K562 (cell line): ENCODE measurements around the gene ANKRD33. TPM values are rescaled to one million over a fixed set of nuclear protein-coding genes. Genes with fewer than 3 reads are reported as not detected.

Experiments
- ARID1B ChIP-seq: fragments of 450-650 bp; IDR thresholded peaks from 2 replicates; pipeline ENCODE4 v1.6.1; 2016; ENCODE audit warnings: antibody characterized with exemption, mild to moderate bottlenecking, inconsistent platforms
- ASH1L ChIP-seq: fragments of 450-650 bp; IDR thresholded peaks from 2 replicates; pipeline ENCODE4 v1.6.1; 2018; ENCODE audit warnings: borderline replicate concordance, mild to moderate bottlenecking, low read depth; ENCODE audit not compliant: partially characterized antibody
- BACH1 ChIP-seq: fragments of 200-800 bp; sonication (Bioruptor generic); IDR thresholded peaks from 2 replicates; pipeline ENCODE4 v1.6.1; 2016; ENCODE audit warnings: missing genetic modification characterization, missing compliant biosample characterization
- BCL6 ChIP-seq: fragments of 250-450 bp; sonication (Bioruptor Pico); IDR thresholded peaks from 2 replicates; pipeline ENCODE4 v1.4.0; 2020
- BRD4 ChIP-seq: fragments of 200-600 bp; sonication (generic); IDR thresholded peaks from 2 replicates; pipeline ENCODE4 v1.6.1; 2017; ENCODE audit warnings: inconsistent platforms
- CEBPG ChIP-seq, 3 experiments: fragments of 200-800 bp in 1 of 3; sonication (Bioruptor generic) in 1 of 3; sonication (generic) in 1 of 3; formaldehyde crosslinking in 1 of 3; IDR thresholded peaks in 2 of 3; conservative IDR thresholded peaks in 1 of 3; 2 replicates each; pipeline versions ENCODE4 v1.6.1 to v1.8.0; 2016 to 2022; ENCODE audit warnings: missing compliant biosample characterization in 2 of 3, missing genetic modification characterization in 2 of 3, mild to moderate bottlenecking in 1 of 3, missing genetic modification reagents in 1 of 3
- CTCF ChIP-seq, 3 experiments: IDR thresholded peaks in 2 of 3; conservative IDR thresholded peaks in 1 of 3; 2 replicates each; pipeline ENCODE4 v1.5.1; 2011 to 2012; ENCODE audit warnings: low read length in 3 of 3, mild to moderate bottlenecking in 3 of 3, control low read depth in 2 of 3, improper control_type of control experiment in 1 of 3, inconsistent platforms in 1 of 3, low read depth in 1 of 3, mixed read lengths in 1 of 3, moderate library complexity in 1 of 3; ENCODE audit not compliant: insufficient read depth in 2 of 3
- DMBX1 ChIP-seq: fragments of 250-450 bp; sonication (Bioruptor Pico); IDR thresholded peaks from 2 replicates; pipeline ENCODE4 v1.8.0; 2022; ENCODE audit warnings: inconsistent platforms, mild to moderate bottlenecking, moderate library complexity, borderline replicate concordance
- HDAC1 ChIP-seq, 2 experiments: fragments of 450-650 bp; IDR thresholded peaks; 2 replicates each; pipeline ENCODE4 v1.6.1; 2016 to 2017; ENCODE audit warnings: inconsistent platforms in 1 of 2, mild to moderate bottlenecking in 1 of 2, moderate library complexity in 1 of 2
- HIVEP1 ChIP-seq: fragments of 250-450 bp; sonication (Bioruptor Pico); IDR thresholded peaks from 2 replicates; pipeline ENCODE4 v1.4.0; 2020; ENCODE audit warnings: mild to moderate bottlenecking
- MEF2A ChIP-seq: IDR thresholded peaks from 2 replicates; pipeline ENCODE4 v1.6.1; 2011; ENCODE audit warnings: low read depth, mild to moderate bottlenecking, low read length, moderate library complexity; ENCODE audit not compliant: control insufficient read depth
- MTA1 ChIP-seq: fragments of 450-650 bp; IDR thresholded peaks from 2 replicates; pipeline ENCODE4 v1.6.1; 2017; ENCODE audit warnings: borderline replicate concordance
- MTF1 ChIP-seq: fragments of 250-450 bp; sonication (Bioruptor Pico); IDR thresholded peaks from 2 replicates; pipeline ENCODE4 v1.9.0; 2021; ENCODE audit warnings: moderate library complexity, mild to moderate bottlenecking, inconsistent platforms, borderline replicate concordance
- NR2C2 ChIP-seq, 2 experiments: fragments of 200-800 bp in 1 of 2; sonication (Bioruptor generic) in 1 of 2; sonication (generic) in 1 of 2; formaldehyde crosslinking in 1 of 2; IDR thresholded peaks; 2 replicates each; pipeline versions ENCODE4 v1.6.1 to v1.8.0; 2016 to 2022; ENCODE audit warnings: mild to moderate bottlenecking in 1 of 2, missing compliant biosample characterization in 1 of 2, missing genetic modification characterization in 1 of 2, missing genetic modification reagents in 1 of 2
- PKNOX1 ChIP-seq: fragments of 450-650 bp; IDR thresholded peaks from 2 replicates; pipeline ENCODE4 v1.6.1; 2016
- PURB ChIP-seq: sonication (generic); formaldehyde crosslinking; IDR thresholded peaks from 2 replicates; pipeline ENCODE4 v1.9.0; 2021; ENCODE audit warnings: low read depth, mild to moderate bottlenecking, missing genetic modification reagents
- RBM34 ChIP-seq: fragments of 200-400 bp; formaldehyde crosslinking; IDR thresholded peaks from 2 replicates; pipeline ENCODE4 v1.6.1; 2018; ENCODE audit warnings: low read length, borderline replicate concordance; ENCODE audit not compliant: insufficient read depth
- RBM39 ChIP-seq: fragments of 200-400 bp; formaldehyde crosslinking; optimal IDR thresholded peaks from 2 replicates; pipeline ENCODE3; 2018; ENCODE audit warnings: low read depth, low read length
- SMARCA4 ChIP-seq: fragments of 450-650 bp; IDR thresholded peaks from 2 replicates; pipeline ENCODE4 v1.6.1; 2016
- SMARCA5 ChIP-seq: fragments of 450-650 bp; IDR thresholded peaks from 2 replicates; pipeline ENCODE4 v1.6.1; 2016
- STAT6 ChIP-seq: sonication (generic); formaldehyde crosslinking; IDR thresholded peaks from 2 replicates; pipeline ENCODE4 v1.8.1; 2023; ENCODE audit warnings: mild to moderate bottlenecking, missing genetic modification reagents
- ZNF239 ChIP-seq: fragments of 250-450 bp; sonication (Bioruptor Pico); IDR thresholded peaks from 2 replicates; pipeline ENCODE4 v1.4.0; 2020; ENCODE audit warnings: mild to moderate bottlenecking
- ZNF3 ChIP-seq: fragments of 250-450 bp; sonication (Bioruptor Pico); IDR thresholded peaks from 2 replicates; pipeline ENCODE4 v1.5.0; 2021; ENCODE audit warnings: mild to moderate bottlenecking, moderate library complexity
- ZNF408 ChIP-seq: fragments of 250-450 bp; sonication (Bioruptor Pico); IDR thresholded peaks from 2 replicates; pipeline ENCODE4 v1.4.0; 2020; ENCODE audit warnings: low read depth, mild to moderate bottlenecking, moderate library complexity
- ZNF695 ChIP-seq: fragments of 450-650 bp; formaldehyde crosslinking; IDR thresholded peaks from 2 replicates; pipeline ENCODE4 v1.4.0; 2020; ENCODE audit warnings: mild to moderate bottlenecking, moderate library complexity
- polyA plus RNA-seq, 8 experiments: library from polyadenylated mRNA; depleted of rRNA in 4 of 8; stranded (reverse) in 5 of 8; unstranded in 3 of 8; fragments of >200 nt; fragmentation: Nextera tagmentation in 2 of 8; fragmentation: Illumina TruSeq in 1 of 8; extraction: Ambion mirVana in 2 of 8; extraction: Trizol in 1 of 8; gene quantifications; 2 replicates each; pipeline versions ENCODE4 v1.2.1 to v1.2.3, GENCODE V29; 2011 to 2014; ENCODE audit warnings: inconsistent platforms in 1 of 8, missing spikeins in 1 of 8
- total RNA-seq, 7 experiments: library from RNA; depleted of rRNA in 6 of 7; stranded (reverse); fragments of >200 nt in 6 of 7; fragmentation: Illumina TruSeq in 2 of 7; extraction: Trizol in 2 of 7; gene quantifications; 2 replicates each; pipeline versions ENCODE4 v1.2.1 to v1.2.3, GENCODE V29; 2011 to 2021; ENCODE audit warnings: low replicate concordance in 1 of 7

ANKRD33 gene
- total and polyA plus RNA-seq, 9 of the 15 experiments (the other 6 are each of a cell fraction or from before 2014, with no cell fraction given): 0.04 to 0.11 (median 0.07) TPM; not detected in 4

- TF ChIP-seq NR2C2 (CRISPR knock-in tag; IDR thresholded peaks at IDR 0.05) (no peak), NR2C2 (tag; IDR thresholded peaks at IDR 0.05) (peak; percentile 28; the same call in 1 of the 2 replicates), PURB (CRISPR knock-in tag) (no peak), MEF2A (no peak), ZNF3 (CRISPR knock-in tag) (no peak), STAT6 (CRISPR knock-in tag) (no peak), ZNF695 (CRISPR knock-in tag) (no peak), HIVEP1 (no peak), DMBX1 (CRISPR knock-in tag) (no peak), ZNF408 (CRISPR knock-in tag) (no peak), CTCF (IDR thresholded peaks at IDR 0.05 in 2 of 3, conservative IDR thresholded peaks at IDR 0.05 in 1 of 3; ENCODE audit: insufficient read depth in 2 of 3, low read depth in 1 of 3, low read length in 3 of 3) (no peak), BRD4 (no peak), ARID1B (peak; percentile 44; the same call in 1 of the 2 replicates), CEBPG (CRISPR knock-in tag; IDR thresholded peaks at IDR 0.05) (no peak), CEBPG (tag; conservative IDR thresholded peaks at IDR 0.05 in 1 of 2, IDR thresholded peaks at IDR 0.05 in 1 of 2) (0 out of 4 replicates have a peak, but pooled peaks of 1 of the 2 experiments have one; percentile 9), PKNOX1 (peak; percentile 48; the same call in 1 of the 2 replicates), BACH1 (tag) (no peak), ZNF239 (no peak), SMARCA5 (no peak), MTA1 (peak; percentile 60; the same call in 1 of the 2 replicates), HDAC1 (IDR thresholded peaks at IDR 0.05) (peak in 1 of 2 experiments; percentile 70; a peak in 2 of 4 replicates), MTF1 (CRISPR knock-in tag) (no peak), RBM39 (no peak), BCL6 (CRISPR knock-in tag) (no peak), RBM34 (no peak), SMARCA4 (no peak), ASH1L (no peak)
Measured at GRCh38 chr12:51874000-51874399, 13.9 kb upstream of the ANKRD33 start (continued).
